ENCODE data around the gene TTC36. TPM values are rescaled to one million over a fixed set of nuclear protein-coding genes. Genes with fewer than 3 reads are reported as not detected.

The TTC36 gene
- total RNA-seq, 4 donors from 2014 or later, result 3.1 to 71.0 (median 5.0) TPM

DNA sequence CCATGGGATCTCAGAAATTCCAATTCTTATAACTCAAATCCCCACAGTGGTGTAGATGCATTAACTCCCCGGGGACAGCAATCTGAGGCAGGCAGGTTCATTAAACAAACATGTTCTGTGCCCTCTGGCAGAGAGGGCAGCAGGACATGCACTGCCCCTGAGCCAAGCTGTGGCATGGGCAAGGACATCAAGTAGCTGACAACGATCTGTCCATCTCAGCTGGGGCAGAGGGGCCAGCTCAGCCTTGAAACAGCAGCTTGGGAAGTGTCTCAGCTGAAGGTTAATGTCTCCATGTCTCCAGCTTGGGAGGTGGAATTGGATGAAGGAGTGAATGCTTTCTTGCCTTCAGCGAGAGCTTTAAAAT, 17.4 kb downstream of the TTC36 start:
- TF ChIP-seq, protein P1, sequence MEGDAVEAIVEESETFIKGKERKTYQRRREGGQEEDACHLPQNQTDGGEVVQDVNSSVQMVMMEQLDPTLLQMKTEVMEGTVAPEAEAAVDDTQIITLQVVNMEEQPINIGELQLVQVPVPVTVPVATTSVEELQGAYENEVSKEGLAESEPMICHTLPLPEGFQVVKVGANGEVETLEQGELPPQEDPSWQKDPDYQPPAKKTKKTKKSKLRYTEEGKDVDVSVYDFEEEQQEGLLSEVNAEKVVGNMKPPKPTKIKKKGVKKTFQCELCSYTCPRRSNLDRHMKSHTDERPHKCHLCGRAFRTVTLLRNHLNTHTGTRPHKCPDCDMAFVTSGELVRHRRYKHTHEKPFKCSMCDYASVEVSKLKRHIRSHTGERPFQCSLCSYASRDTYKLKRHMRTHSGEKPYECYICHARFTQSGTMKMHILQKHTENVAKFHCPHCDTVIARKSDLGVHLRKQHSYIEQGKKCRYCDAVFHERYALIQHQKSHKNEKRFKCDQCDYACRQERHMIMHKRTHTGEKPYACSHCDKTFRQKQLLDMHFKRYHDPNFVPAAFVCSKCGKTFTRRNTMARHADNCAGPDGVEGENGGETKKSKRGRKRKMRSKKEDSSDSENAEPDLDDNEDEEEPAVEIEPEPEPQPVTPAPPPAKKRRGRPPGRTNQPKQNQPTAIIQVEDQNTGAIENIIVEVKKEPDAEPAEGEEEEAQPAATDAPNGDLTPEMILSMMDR (IDR thresholded peaks at IDR 0.05; ENCODE audit: low read depth), result no peak

DNA sequence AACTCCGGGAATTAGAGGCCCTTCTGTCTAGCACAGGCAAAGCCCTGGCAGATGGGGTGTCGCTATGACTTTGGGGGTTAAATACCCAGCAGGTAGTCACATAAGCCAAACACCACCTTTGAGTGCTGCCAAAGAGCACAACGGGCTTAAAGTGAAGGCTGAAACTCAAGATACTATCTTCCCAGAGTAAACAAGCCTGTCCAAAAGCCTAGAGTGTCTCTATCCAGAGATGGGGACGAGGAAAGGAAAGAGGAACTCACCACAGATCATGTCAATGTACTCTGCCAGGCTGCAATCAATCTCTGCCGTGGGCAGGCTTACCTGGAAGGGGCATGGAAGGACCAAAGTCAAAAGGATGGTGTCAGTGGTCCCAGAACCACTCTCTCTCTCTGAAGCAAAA, 18.3 kb downstream of the TTC36 start:
- TF ChIP-seq, protein P1 (IDR thresholded peaks at IDR 0.05; ENCODE audit: low read depth), result no peak

DNA sequence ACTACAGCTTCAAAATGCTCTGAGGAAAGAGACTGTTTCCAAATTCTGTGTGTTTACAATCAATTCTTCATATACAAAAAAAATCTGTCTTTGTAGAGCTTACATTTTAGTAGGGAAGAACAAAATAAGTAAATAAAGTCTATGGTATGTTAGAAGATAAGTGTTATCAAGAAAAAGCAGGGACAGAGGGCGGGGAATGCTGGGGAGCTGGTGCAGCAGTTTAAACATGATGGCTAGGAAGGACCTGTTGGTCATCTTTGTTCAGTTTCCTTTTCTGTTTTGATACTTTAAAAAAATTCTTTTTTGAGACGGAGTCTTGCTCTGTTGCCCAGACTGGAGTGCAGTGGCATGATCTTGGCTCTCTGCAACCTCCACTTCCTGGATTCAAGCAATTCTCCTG, 19.9 kb downstream of the TTC36 start:
- TF ChIP-seq, protein P1 (IDR thresholded peaks at IDR 0.05; ENCODE audit: low read depth), result no peak

DNA sequence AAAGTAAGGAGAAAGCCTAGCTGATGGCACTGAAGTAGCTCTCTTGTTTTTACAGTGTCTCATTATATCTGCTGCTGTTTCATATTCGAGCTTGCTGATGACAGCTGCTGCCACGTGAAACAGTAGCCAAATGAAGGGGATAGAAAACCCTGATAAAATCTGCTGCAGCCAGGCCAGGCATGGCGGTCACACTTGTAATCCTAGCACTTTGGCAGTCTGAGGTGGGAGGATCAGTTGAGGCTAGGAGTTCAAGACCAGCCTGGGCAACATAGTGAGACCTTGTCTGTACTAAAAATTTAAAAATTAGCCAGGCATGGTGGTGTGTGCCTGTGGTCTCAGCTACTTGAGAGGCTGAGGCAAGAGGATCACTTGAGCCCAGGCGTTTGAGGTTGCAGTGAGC, 25.1 kb downstream of the TTC36 start:
- TF ChIP-seq, protein P1 (IDR thresholded peaks at IDR 0.05; ENCODE audit: low read depth), result no peak

DNA sequence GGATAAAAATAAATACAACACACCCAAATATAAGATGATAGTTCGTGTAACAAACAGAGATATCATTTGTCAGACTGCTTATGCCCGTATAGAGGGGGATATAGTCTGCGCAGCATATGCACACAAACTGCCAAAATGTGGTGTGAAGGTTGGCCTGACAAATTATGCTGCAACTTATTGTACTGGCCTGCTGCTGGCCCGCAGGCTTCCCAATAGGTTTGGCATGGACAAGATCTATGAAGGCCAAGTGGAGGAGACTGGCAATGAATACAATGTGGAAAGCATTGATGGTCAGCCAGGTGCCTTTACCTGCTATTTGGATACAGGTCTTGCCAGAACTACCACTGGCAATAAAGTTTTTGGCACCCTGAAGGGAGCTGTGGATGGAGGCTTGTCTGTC, 33.5 kb downstream of the TTC36 start:
- TF ChIP-seq, protein P1 (IDR thresholded peaks at IDR 0.05; ENCODE audit: low read depth), result no peak

DNA sequence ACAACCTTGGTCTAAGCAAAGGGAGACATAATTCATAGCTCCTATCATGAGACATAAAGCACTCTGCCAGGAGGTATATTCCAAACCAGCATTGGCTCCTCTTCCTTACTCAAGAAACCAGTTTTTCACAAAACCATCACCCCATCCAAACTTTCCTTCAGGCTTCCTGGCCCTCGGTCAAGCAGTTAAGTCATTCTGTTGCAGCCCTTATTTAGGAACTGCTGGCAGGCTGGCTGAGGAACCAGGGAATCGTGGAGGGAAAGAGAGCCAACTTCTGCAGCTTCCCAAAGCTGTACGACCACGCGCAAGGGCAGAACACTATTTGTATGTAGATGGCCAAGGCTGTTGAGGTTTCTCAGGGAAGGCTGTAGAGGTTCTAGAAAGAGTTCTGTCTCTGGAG, 37.8 kb downstream of the TTC36 start:
- TF ChIP-seq, protein P1 (IDR thresholded peaks at IDR 0.05; ENCODE audit: low read depth), result no peak

DNA sequence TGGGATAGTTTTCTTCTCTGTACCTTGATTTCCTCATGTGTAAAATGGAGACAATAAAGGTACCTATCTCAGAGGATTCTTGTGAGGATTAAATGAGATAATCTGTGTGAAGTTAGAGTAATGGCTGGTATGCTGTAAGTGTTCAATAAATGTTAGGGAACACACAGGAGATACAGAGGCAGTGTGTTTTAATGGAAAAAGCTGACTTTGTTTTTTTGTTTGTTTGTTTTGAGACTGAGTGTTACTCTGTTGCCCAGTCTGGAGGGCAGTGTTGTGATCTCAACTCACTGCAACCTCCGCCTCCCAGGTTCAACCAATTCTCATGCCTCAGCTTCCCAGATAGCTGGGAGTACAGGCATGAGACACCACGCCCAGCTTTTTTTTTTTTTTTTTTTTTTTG, 42.4 kb downstream of the TTC36 start:
- TF ChIP-seq, protein P1 (IDR thresholded peaks at IDR 0.05; ENCODE audit: low read depth), result no peak
